ENCODE results near the gene SUB1. TPM values are rescaled to one million over a fixed set of nuclear protein-coding genes. Genes with fewer than 3 reads are reported as not detected.

SUB1 gene
- total RNA-seq, 1 donor from 2014 or later = 235 TPM

DNA sequence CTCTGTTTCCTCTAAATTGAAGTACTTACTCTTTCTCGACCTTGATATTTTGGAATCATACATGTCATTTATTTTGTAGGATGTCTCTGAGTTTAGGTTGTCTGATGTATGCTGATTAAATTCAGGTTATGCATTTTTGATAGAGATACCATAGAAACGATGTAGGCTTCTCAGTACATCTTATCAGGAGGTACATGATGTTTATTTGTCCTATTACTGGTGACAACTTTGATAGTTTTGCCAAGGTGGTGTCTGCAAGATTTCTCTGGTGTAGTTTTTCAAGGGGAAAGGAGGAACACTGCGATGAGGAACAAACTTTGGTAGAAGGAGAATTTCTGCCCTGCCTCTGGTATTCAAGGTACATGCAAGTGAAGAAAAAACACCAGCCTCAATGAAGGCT, 29.9 kb downstream of the SUB1 start:
- Mint-ChIP-seq H3K4me3 (ENCODE audit: unreplicated experiment) (no peak overlapping the region), H3K36me3 (ENCODE audit: low read depth, unreplicated experiment) (peaks cover 13% of the 10 kb centered on the region), H3K9me3 (ENCODE audit: unreplicated experiment) (no peaks in the 10 kb centered on the region), H3K4me1 (ENCODE audit: low read depth, unreplicated experiment) (peaks cover 16% of the 10 kb centered on the region), H3K27ac (ENCODE audit: unreplicated experiment) (no peak overlapping the region), H3K27me3 (ENCODE audit: low read depth, unreplicated experiment) (no peaks in the 10 kb centered on the region)
- no peaks in the 10 kb centered on the region for H3K79me2 ChIP-seq (ENCODE audit: insufficient read depth, low read length)
- H3K9ac ChIP-seq (ENCODE audit: low read length) = no peak overlapping the region
- H3K36me3 ChIP-seq (ENCODE audit: insufficient read depth, low read length) = no peaks in the 10 kb centered on the region
- FAIRE-seq = no peak
- H2AFZ ChIP-seq (ENCODE audit: low read depth, low read length) = no peak overlapping the region
- no peaks in the 10 kb centered on the region for H3K27me3 ChIP-seq (ENCODE audit: insufficient read depth, low read length)
- DNase-seq (ENCODE audit: low read depth) = no peak
- no peaks in the 10 kb centered on the region for H4K20me1 ChIP-seq (ENCODE audit: insufficient read depth, low read length)
- H3K4me3 ChIP-seq (ENCODE audit: insufficient read depth, low read depth, low read length) = no peak overlapping the region
- H3K4me2 ChIP-seq (ENCODE audit: low read length) = no peak overlapping the region
- H3K27ac ChIP-seq (ENCODE audit: low read depth, low read length) = no peak overlapping the region
- no peaks in the 10 kb centered on the region for H3K9me3 ChIP-seq (ENCODE audit: insufficient read depth, low read depth, low read length)
- no peak for TF ChIP-seq EZH2 (IDR thresholded peaks at IDR 0.05; ENCODE audit: insufficient read depth, low read length)
- TF ChIP-seq, protein P1, sequence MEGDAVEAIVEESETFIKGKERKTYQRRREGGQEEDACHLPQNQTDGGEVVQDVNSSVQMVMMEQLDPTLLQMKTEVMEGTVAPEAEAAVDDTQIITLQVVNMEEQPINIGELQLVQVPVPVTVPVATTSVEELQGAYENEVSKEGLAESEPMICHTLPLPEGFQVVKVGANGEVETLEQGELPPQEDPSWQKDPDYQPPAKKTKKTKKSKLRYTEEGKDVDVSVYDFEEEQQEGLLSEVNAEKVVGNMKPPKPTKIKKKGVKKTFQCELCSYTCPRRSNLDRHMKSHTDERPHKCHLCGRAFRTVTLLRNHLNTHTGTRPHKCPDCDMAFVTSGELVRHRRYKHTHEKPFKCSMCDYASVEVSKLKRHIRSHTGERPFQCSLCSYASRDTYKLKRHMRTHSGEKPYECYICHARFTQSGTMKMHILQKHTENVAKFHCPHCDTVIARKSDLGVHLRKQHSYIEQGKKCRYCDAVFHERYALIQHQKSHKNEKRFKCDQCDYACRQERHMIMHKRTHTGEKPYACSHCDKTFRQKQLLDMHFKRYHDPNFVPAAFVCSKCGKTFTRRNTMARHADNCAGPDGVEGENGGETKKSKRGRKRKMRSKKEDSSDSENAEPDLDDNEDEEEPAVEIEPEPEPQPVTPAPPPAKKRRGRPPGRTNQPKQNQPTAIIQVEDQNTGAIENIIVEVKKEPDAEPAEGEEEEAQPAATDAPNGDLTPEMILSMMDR (IDR thresholded peaks at IDR 0.05; ENCODE audit: insufficient read depth, low read depth, low read length) = no peak
- H3K4me1 ChIP-seq (ENCODE audit: insufficient read depth, low read length) = peaks cover 12% of the 10 kb centered on the region

DNA sequence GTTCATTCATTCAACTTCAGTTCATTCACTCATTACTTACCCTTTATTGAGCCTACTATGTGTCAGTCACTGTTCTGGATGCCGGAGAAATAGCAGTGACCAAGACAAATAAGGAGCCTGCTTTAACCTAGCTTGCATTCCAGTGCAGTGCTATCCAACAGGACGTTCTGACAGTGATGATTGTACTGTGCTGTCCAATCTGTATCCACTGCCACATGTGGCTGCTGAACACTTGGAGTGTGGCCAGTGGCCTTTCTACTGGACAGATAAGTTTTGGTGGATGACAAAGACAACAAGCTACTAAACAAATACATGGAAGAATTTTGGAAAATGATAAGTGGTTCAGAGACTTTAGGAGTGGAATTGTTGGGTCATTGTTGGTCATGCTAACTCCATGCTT, 33.6 kb downstream of the SUB1 start:
- no peaks in the 10 kb centered on the region for H3K27me3 ChIP-seq (ENCODE audit: insufficient read depth, low read length)
- H3K79me2 ChIP-seq (ENCODE audit: insufficient read depth, low read length) = no peaks in the 10 kb centered on the region
- H4K20me1 ChIP-seq (ENCODE audit: insufficient read depth, low read length) = no peaks in the 10 kb centered on the region
- no peak overlapping the region for H3K27ac ChIP-seq (ENCODE audit: low read depth, low read length)
- FAIRE-seq = no peak
- no peaks in the 10 kb centered on the region for H3K36me3 ChIP-seq (ENCODE audit: insufficient read depth, low read length)
- TF ChIP-seq, protein P1 (IDR thresholded peaks at IDR 0.05; ENCODE audit: insufficient read depth, low read depth, low read length) = no peak
- TF ChIP-seq EZH2 (IDR thresholded peaks at IDR 0.05; ENCODE audit: insufficient read depth, low read length) = no peak
- H3K4me1 ChIP-seq (ENCODE audit: insufficient read depth, low read length) = no peaks in the 10 kb centered on the region
- H3K4me3 Mint-ChIP-seq (ENCODE audit: unreplicated experiment) = no peak overlapping the region
- H3K36me3 Mint-ChIP-seq (ENCODE audit: low read depth, unreplicated experiment) = peaks cover 12% of the 10 kb centered on the region
- H3K9me3 ChIP-seq (ENCODE audit: insufficient read depth, low read depth, low read length) = no peaks in the 10 kb centered on the region
- DNase-seq (ENCODE audit: low read depth) = no peak
- no peak overlapping the region for H2AFZ ChIP-seq (ENCODE audit: low read depth, low read length)
- H3K9ac ChIP-seq (ENCODE audit: low read length) = no peak overlapping the region
- H3K4me1 Mint-ChIP-seq (ENCODE audit: low read depth, unreplicated experiment) = no peaks in the 10 kb centered on the region
- no peak overlapping the region for H3K4me3 ChIP-seq (ENCODE audit: insufficient read depth, low read depth, low read length)
- H3K4me2 ChIP-seq (ENCODE audit: low read length) = no peak overlapping the region
- no peaks in the 10 kb centered on the region for H3K9me3 Mint-ChIP-seq (ENCODE audit: unreplicated experiment)
- no peak overlapping the region for H3K27ac Mint-ChIP-seq (ENCODE audit: unreplicated experiment)
- H3K27me3 Mint-ChIP-seq (ENCODE audit: low read depth, unreplicated experiment) = peaks cover 5% of the 10 kb centered on the region

DNA sequence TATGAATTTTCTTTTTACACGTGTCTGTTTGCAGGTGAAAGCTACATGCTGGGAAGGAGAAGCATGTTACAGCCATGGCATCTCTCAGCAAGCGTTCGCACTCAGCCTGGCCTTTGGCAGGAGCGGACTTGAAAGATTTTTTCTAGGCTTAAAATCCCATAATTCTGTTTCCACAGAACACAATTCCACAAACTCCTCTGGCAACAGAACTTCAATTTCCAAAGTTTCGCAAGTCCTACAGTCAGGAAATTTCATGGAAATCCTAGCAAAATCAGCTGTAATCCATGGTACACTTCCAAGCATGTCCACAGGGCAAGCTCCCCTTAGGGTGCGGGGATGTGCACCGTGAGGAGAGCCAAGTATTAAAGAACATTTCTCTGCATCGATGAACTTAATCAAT, 35.9 kb downstream of the SUB1 start:
- Histone ChIP-seq H2AFZ (ENCODE audit: low read depth, low read length) (no peak overlapping the region), H3K4me1 (ENCODE audit: insufficient read depth, low read length) (no peaks in the 10 kb centered on the region), H3K27ac (ENCODE audit: low read depth, low read length) (no peak overlapping the region), H3K36me3 (ENCODE audit: insufficient read depth, low read length) (no peaks in the 10 kb centered on the region), H3K79me2 (ENCODE audit: insufficient read depth, low read length) (no peaks in the 10 kb centered on the region), H3K4me2 (ENCODE audit: low read length) (no peak overlapping the region), H3K4me3 (ENCODE audit: insufficient read depth, low read depth, low read length) (no peak overlapping the region), H3K9ac (ENCODE audit: low read length) (no peak overlapping the region), H3K9me3 (ENCODE audit: insufficient read depth, low read depth, low read length) (no peaks in the 10 kb centered on the region), H4K20me1 (ENCODE audit: insufficient read depth, low read length) (no peaks in the 10 kb centered on the region), H3K27me3 (ENCODE audit: insufficient read depth, low read length) (no peaks in the 10 kb centered on the region)
- H3K27ac Mint-ChIP-seq (ENCODE audit: unreplicated experiment) = no peak overlapping the region
- no peak for DNase-seq (ENCODE audit: low read depth)
- no peak for TF ChIP-seq EZH2 (IDR thresholded peaks at IDR 0.05; ENCODE audit: insufficient read depth, low read length)
- H3K27me3 Mint-ChIP-seq (ENCODE audit: low read depth, unreplicated experiment) = peaks cover 5% of the 10 kb centered on the region
- H3K4me3 Mint-ChIP-seq (ENCODE audit: unreplicated experiment) = no peak overlapping the region
- no peaks in the 10 kb centered on the region for H3K9me3 Mint-ChIP-seq (ENCODE audit: unreplicated experiment)
- no peak for FAIRE-seq
- H3K36me3 Mint-ChIP-seq (ENCODE audit: low read depth, unreplicated experiment) = peaks cover 15% of the 10 kb centered on the region
- no peaks in the 10 kb centered on the region for H3K4me1 Mint-ChIP-seq (ENCODE audit: low read depth, unreplicated experiment)
